BJ (cell line): ENCODE results near the gene CTSF. TPM values are rescaled to one million over a fixed set of nuclear protein-coding genes. Genes with fewer than 3 reads are reported as not detected.

ENCODE experiments used
- CTCF ChIA-PET: fragments of 350-600 bp; formaldehyde crosslinking; extraction: SDS; loops from one replicate; lab custom pipeline; 2021; ENCODE audit warnings: antibody characterized with exemption, inconsistent platforms; lab: Yijun Ruan, JAX
- POLR2A ChIA-PET: fragments of 300-600 bp; sonication (Branson Sonifier 250); formaldehyde crosslinking; extraction: SDS; loops from one replicate; lab custom pipeline; 2021; ENCODE audit warnings: antibody characterized with exemption; lab: Charles Lee
- DNase-seq: peaks from one replicate; pipeline ENCODE4 v3.0.0-alpha.2; 2011; ENCODE audit warnings: low read depth
- H3K27me3 ChIP-seq: 2 replicates; pipeline ENCODE4 v1.6.0; 2011; ENCODE audit warnings: low read length; ENCODE audit not compliant: control insufficient read depth, insufficient read depth
- H3K36me3 ChIP-seq: 2 replicates; pipeline ENCODE4 v1.5.1; 2011; ENCODE audit warnings: low read length; ENCODE audit not compliant: control insufficient read depth, insufficient read depth
- H3K4me3 ChIP-seq: 2 replicates; pipeline ENCODE4 v1.5.1; 2011; ENCODE audit warnings: low read depth, mild to moderate bottlenecking, control low read depth, low read length
- CTCF ChIP-seq: IDR thresholded peaks from 2 replicates; pipeline ENCODE4 v1.5.1; 2011; ENCODE audit warnings: low read depth, mild to moderate bottlenecking, control low read depth, inconsistent platforms, low read length, moderate library complexity; ENCODE audit not compliant: insufficient read depth
- polyA plus RNA-seq: library from polyadenylated mRNA; depleted of rRNA; stranded (reverse); fragments of >200 nt; gene quantifications from 2 replicates; pipeline ENCODE4 v1.2.3, GENCODE V29; 2011

The CTSF gene
- polyA plus RNA-seq, 1 experiment: 44.0 TPM

DNA sequence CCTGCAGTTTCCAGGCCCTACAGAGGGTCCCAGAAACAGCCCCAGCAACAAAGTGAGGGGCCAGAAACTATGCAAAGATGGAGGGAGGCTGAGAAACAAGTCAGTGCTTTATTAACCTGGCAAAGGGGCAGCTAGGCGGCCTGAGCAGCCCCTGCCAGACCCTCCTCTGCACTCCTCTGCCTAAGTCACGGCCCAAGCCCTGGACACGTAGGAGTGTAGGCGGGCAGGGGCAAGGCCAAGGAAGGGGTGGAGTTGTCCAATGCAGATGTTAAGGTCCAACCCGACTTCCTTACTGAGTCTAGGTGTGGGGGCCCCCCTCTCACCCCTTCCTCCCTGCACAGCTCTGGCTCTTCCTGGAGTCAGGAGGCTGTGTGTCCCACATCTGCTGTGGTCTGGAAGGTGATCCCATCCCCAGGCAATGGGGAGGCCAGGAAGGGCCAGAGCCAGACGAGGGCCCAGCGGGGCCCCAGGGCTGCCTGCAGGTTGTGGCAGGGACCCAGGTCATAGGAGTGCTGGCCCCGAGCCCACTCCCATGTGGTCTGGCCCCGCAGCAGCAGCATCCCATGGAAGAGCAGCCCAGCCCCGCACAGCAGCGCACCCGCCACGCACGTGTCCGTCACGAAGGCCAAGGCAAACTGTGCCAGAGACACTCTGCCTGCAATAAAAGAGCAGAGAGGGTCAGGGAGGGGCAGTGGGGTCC is 29.1 kb downstream of the CTSF start:
- POLR2A ChIA-PET: no interaction called here

DNA sequence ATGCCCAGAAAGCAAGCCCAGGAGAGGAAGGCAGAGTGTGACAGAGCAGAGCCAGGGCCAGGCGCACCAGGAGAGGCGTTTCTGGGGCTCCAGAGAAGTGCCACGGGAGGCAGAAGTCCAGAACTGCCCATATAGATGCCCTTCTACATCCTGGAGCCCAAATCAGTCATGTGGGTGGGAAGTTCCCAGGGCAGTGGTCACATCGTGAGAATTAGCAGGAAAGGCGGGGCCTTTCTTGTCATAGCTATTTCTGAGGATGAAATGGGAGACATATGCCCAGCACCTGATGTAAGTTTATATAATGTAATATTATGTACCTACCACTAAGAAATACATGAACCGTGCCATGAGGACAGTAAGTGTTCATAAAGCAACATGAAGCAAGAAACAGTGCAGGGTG is 35.6 kb downstream of the CTSF start:
- H3K36me3 ChIP-seq: peaks cover 3% of the 10 kb centered on the region; the same call in 1 of the 2 replicates
- DNase-seq: no peak
- POLR2A ChIA-PET: interaction anchor here (0.6 kb wide), 1 partner anchor 156 kb away, joined by 3 read pairs; no protein-coding TSS in a partner anchor

More for the DNA sequence above, 29.1 kb downstream of the CTSF start:
- TF ChIP-seq CTCF: no peak
- Histone ChIP-seq H3K27me3 (no peaks in the 10 kb centered on the region), H3K36me3 (peaks cover 10% of the 10 kb centered on the region), H3K4me3 (no peak overlapping the region)
- no peak for DNase-seq
- CTCF ChIA-PET: no interaction called here

DNA sequence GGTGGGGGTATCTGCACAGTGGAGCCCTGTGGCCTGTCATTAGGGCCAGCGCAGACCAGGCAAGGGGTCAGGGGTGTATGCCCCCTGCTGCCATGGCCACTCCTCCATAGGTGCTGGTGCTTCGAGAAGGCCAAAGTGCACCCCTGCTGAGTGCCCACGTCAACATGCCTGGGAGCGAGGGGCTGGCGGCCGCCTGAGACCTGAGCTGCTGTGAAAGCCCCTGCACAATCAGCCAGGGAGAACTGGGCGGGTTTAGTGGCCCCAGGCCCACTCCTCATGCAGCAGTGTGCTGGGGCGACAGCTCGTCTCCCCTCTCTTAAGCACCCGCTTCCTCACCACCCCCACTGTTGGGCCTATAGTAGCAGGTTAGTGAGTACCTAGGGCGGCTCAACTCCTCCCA is 36.6 kb downstream of the CTSF start:
- Histone ChIP-seq H3K4me3 (no peak overlapping the region), H3K36me3 (peaks cover 4% of the 10 kb centered on the region; the same call in 1 of the 2 replicates), H3K27me3 (no peaks in the 10 kb centered on the region)
- DNase-seq: no peak
- POLR2A ChIA-PET: no interaction called here
- CTCF ChIA-PET: interaction anchor here (0.6 kb wide), 1 partner anchor 123 kb away, joined by 3 read pairs; no protein-coding TSS in a partner anchor
- no peak for TF ChIP-seq CTCF

More for the DNA sequence above, 35.6 kb downstream of the CTSF start:
- CTCF ChIA-PET: interaction anchor here (0.6 to 0.9 kb wide), 3 partner anchors 12 to 124 kb away, joined by 3 to 4 read pairs (median 3); no protein-coding TSS in a partner anchor
- Histone ChIP-seq H3K4me3 (no peak overlapping the region), H3K27me3 (no peaks in the 10 kb centered on the region)
- TF ChIP-seq CTCF: no peak

DNA sequence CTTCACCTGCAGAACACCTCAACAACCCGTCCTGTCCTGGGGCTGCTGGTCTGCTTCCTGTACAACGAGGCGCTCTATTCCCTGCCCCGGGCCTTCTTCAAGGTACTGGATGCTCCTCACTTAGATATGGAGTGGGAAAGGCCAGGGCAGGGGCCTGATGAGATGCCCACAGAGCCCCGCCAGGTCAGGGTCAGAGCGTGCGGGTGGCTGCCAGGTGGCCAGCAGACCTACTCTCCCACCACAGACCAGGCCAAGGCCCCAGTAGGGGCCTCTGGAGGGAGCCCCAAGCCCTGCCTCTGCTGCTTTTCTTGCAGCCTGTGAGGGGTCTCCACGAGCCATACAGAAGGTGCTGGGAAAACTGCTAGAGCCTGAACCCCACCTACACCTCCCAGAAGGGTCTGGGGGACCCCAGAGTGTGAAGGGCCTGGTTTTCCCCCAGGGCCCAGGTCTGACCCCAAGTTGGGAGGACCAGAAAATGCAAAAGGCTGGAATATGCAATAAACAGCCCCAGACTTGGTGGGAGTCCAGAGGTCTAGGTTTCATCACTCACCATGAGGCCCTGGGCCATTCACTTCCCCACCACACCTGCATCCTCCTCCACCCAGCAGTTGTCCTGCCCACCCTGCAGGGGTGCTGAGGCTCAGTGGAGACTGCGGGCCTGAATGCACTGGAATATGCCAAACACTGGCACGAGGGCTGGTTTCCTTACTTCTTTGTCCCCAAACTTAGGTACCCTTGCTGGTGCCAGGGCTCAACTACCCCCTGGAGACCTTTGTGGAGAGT is 37.3 kb downstream of the CTSF start:
- POLR2A ChIA-PET: no interaction called here

More for the DNA sequence above, 37.3 kb downstream of the CTSF start:
- TF ChIP-seq CTCF: no peak
- CTCF ChIA-PET: no interaction called here
- Histone ChIP-seq H3K36me3 (peaks cover 4% of the 10 kb centered on the region; the same call in 1 of the 2 replicates), H3K4me3 (no peak overlapping the region), H3K27me3 (no peaks in the 10 kb centered on the region)
- no peak for DNase-seq
